NT2/D1 (cell line): ENCODE measurements around the gene HPS1.

Experiments
- SUZ12 ChIP-seq: IDR thresholded peaks from 2 replicates; pipeline ENCODE4 v1.6.1; 2011; ENCODE audit not compliant: insufficient read length, insufficient read depth; ENCODE audit errors: extremely low read depth
- YY1 ChIP-seq: IDR thresholded peaks from 2 replicates; pipeline ENCODE4 v1.6.1; 2011; ENCODE audit not compliant: insufficient read length, insufficient read depth

DNA sequence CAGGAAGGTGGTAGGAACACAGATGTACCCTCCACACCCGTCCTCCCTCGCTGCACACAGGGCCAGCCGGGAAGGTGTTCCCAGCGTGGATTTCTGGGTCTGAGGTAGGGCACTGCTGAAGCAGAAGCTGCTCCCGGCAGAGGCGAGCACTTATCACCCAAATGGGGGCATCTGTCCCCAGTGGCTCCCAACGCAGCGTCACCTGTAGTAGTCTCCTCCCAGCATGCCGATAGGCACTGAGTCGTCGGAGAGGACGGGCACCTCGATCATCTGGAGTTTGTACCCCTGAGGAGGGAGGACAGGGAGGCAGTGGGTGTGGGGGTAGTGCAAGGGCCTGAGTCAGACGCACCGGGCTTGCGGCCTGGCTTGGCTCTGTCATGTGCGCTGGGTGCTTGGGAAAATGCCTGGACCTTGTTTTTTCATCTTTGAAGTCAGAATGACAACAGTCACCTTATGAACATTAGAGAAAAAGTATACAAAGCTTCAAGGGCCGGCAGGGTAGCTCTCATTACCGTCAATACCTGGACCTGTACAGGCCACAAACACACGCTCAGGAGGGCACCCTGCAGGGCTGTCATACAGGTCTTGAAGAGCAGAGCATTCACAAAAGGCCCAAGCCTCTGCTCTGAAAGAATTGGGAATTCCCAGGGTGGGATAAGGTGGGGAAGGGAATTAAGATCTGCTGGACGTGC is 28.6 kb downstream of the HPS1 start:
- TF ChIP-seq SUZ12 (no peak), YY1 (no peak)
